Activated CD4-positive, alpha-beta memory T cell treated with anti-CD3 and anti-CD28 coated beads, Interleukin-2, amount 10 ng/mL, durations not matched to agents 7 days and 5 days (primary cell): ENCODE results near the gene NR2F2. TPM values are rescaled to one million over a fixed set of nuclear protein-coding genes. Genes with fewer than 3 reads are reported as not detected.
A peak's percentile ranks its signal among the peaks of the same experiment; 100 is the strongest.

ENCODE experiments used
- CTCF ChIA-PET: fragments of 350-600 bp; sonication (Branson Sonifier 250); formaldehyde crosslinking; loops from one replicate; lab custom pipeline; 2021; ENCODE audit warnings: antibody characterized with exemption, inconsistent platforms; lab: Charles Lee
- POLR2A ChIA-PET: fragments of 350-600 bp; sonication (Branson Sonifier 250); formaldehyde crosslinking; loops from one replicate; lab custom pipeline; 2021; ENCODE audit warnings: antibody characterized with exemption; lab: Charles Lee
- DNase-seq: peaks from one replicate; pipeline ENCODE4 v3.0.0-alpha.2; 2020
- H3K27ac Mint-ChIP-seq: one replicate; pipeline ENCODE4 v1.8.0; 2021; ENCODE audit warnings: mild to moderate bottlenecking, mixed read lengths
- H3K27me3 Mint-ChIP-seq: one replicate; pipeline ENCODE4 v1.8.0; 2021; ENCODE audit warnings: mixed read lengths
- H3K36me3 Mint-ChIP-seq: one replicate; pipeline ENCODE4 v1.8.0; 2021; ENCODE audit warnings: low read depth, mixed read lengths
- H3K4me1 Mint-ChIP-seq: one replicate; pipeline ENCODE4 v1.8.0; 2021; ENCODE audit warnings: mixed read lengths
- H3K4me3 Mint-ChIP-seq: one replicate; pipeline ENCODE4 v1.8.0; 2021; ENCODE audit warnings: mild to moderate bottlenecking, mixed read lengths
- H3K9me3 Mint-ChIP-seq: one replicate; pipeline ENCODE4 v1.8.0; 2021; ENCODE audit warnings: mixed read lengths
- total RNA-seq, 2 experiments: library from RNA; stranded (reverse); gene quantifications; one replicate each; pipeline ENCODE4 v1.2.3, GENCODE V29; 2021

The NR2F2 gene
- total RNA-seq, 2 experiments from 2014 or later: not detected

- Mint-ChIP-seq H3K36me3 (peaks cover 7% of the 10 kb centered on the region), H3K27me3 (peaks cover 76% of the 10 kb centered on the region), H3K4me3 (no peak overlapping the region), H3K27ac (no peak overlapping the region), H3K9me3 (no peaks in the 10 kb centered on the region), H3K4me1 (peaks cover 3% of the 10 kb centered on the region)
- no peak for DNase-seq
- CTCF ChIA-PET: interaction anchor here (0.6 to 1.0 kb wide), 2 partner anchors 10 to 776 kb away, joined by 3 read pairs; no protein-coding TSS in a partner anchor
- POLR2A ChIA-PET: interaction anchor here (1.4 to 1.5 kb wide), 2 partner anchors 10 to 24 kb away, joined by 3 to 4 read pairs; no protein-coding TSS in a partner anchor
Observed at GRCh38 chr15:96337365-96338023, 7.0 kb downstream of the NR2F2 start.

GRCh38 chr15:96338074-96338765 lies 7.7 kb downstream of the NR2F2 start:
- H3K27ac Mint-ChIP-seq: no peak overlapping the region
- H3K4me1 Mint-ChIP-seq: peaks cover 1% of the 10 kb centered on the region
- CTCF ChIA-PET: interaction anchor here (1.0 kb wide), 1 partner anchor 11 kb away, joined by 3 read pairs; no protein-coding TSS in a partner anchor
- POLR2A ChIA-PET: interaction anchor here (1.5 kb wide), 1 partner anchor 24 kb away, joined by 3 read pairs; no protein-coding TSS in a partner anchor
- DNase-seq: no peak
- no peaks in the 10 kb centered on the region for H3K9me3 Mint-ChIP-seq
- H3K27me3 Mint-ChIP-seq: peaks cover 81% of the 10 kb centered on the region
- no peak overlapping the region for H3K4me3 Mint-ChIP-seq
- H3K36me3 Mint-ChIP-seq: peaks cover 3% of the 10 kb centered on the region

DNA sequence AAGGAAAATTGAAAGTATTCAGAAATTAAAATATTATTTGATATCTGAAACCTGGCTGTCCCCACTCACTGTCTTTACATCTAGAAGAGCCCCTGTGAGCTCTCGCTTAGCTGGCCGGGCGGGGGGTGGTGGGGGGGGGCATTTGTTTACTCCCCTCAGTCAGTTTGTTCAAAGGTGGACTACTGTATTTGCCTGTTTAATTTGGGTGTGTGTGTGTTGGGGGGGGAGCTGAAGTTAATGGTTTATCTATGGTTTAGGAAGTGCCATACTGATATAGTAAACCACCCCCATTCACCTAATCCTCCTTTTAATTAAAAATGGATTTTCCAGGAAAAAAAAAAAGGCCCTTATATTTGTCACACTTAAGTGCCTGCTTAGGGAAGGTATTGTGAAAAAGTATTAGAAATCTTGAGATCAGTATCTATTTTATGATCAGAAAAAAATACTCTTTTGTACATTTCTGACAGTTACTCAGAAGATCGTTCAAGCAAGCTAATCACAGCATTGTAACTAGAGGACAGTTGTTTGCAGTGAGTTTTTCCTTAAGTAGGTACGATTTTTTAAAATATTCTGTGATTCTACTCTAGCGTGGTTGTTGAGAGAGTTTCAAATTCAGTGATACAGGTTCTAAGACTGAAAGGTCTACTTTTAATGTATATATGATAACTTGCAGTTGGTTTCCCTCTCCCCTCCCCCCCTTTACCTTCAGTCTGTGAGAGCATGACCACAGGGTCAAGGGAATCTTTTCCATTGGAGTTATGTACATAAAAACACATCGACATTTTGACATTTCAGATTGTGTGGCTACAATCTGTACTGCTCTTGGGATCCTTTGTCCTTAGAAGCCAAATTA lies 8.5 kb downstream of the NR2F2 start:
- CTCF ChIA-PET: no interaction called here
- Mint-ChIP-seq H3K9me3 (no peaks in the 10 kb centered on the region), H3K4me1 (no peaks in the 10 kb centered on the region), H3K27me3 (peaks cover 79% of the 10 kb centered on the region), H3K36me3 (no peaks in the 10 kb centered on the region), H3K27ac (no peak overlapping the region), H3K4me3 (no peak overlapping the region)
- no peak for DNase-seq
- POLR2A ChIA-PET: interaction anchor here (1.5 kb wide), 1 partner anchor 23 kb away, joined by 3 read pairs; no protein-coding TSS in a partner anchor

GRCh38 chr15:96339619-96340347 lies 9.3 kb downstream of the NR2F2 start:
- Mint-ChIP-seq H3K4me3 (no peak overlapping the region), H3K4me1 (no peaks in the 10 kb centered on the region), H3K36me3 (no peaks in the 10 kb centered on the region), H3K27me3 (peaks cover 82% of the 10 kb centered on the region), H3K9me3 (no peaks in the 10 kb centered on the region), H3K27ac (no peak overlapping the region)
- CTCF ChIA-PET: no interaction called here
- no peak for DNase-seq
- POLR2A ChIA-PET: no interaction called here

DNA sequence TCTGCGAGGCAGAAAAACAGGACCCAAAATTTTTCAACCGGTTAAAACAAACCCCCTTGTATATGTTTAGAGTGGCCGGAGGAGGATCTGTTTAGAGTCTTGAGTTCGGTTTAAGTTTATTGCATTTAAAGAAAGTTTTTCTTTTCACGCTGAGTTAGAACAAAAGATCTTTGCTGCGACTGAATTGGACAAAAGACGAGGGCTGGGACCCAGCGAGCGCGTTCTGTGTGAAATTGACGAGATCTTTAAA lies 9.8 kb downstream of the NR2F2 start:
- no peak for DNase-seq
- ChIA-PET CTCF (no interaction called here), POLR2A (no interaction called here)
- Mint-ChIP-seq H3K27ac (no peak overlapping the region), H3K4me3 (no peak overlapping the region), H3K4me1 (no peaks in the 10 kb centered on the region), H3K27me3 (peaks cover 82% of the 10 kb centered on the region), H3K9me3 (no peaks in the 10 kb centered on the region), H3K36me3 (no peaks in the 10 kb centered on the region)

GRCh38 chr15:96340598-96341512 lies 10.4 kb downstream of the NR2F2 start:
- CTCF ChIA-PET: interaction anchor here (0.6 kb wide), 1 partner anchor 35 kb away, joined by 3 read pairs; no protein-coding TSS in a partner anchor
- Mint-ChIP-seq H3K4me3 (no peak overlapping the region), H3K27ac (no peak overlapping the region)

DNA sequence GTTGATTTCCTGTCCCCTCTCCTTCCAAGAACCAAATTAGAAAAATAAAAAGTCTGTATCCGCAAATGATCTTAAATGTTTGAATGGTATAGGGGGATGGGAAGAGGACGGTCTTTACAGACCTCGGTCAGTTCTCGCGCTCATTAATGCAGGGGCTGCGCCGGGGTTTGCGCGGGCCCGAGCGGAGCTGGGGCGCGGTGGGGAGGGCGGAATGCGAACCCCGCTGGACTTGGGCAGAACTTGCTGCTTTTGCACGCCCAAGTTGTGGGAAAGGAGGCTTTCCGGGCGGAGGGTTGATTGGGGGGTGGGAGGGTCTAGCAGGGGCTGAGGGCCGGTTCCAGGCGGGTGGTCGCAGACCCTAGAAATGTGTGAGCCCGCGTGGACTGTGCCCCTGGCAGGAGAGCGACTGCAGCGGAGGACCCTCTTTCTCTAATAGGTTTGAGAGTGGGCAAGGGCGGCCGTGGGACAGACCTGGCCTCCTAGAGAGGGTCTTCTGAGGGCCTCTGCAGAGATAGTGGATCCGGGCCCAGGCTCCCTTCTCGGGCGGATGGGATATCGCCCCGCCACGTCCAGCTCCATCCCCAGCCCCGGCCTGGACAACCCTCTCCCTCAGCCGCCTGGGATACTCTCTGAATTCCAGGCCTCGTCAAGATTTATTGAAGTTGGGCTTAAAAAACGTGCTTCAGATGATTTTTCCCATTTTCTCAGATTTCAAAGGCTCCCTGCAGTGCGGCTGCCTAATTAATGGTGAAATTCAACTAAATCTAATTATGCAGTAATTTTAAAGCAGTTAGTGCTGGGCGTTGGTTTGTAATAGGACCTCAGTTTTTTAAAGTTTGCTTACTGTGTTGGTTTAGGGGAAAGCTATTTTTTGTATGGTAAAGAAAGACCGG lies 11.3 kb downstream of the NR2F2 start:
- Mint-ChIP-seq H3K27me3 (peaks cover 85% of the 10 kb centered on the region), H3K4me3 (no peak overlapping the region), H3K4me1 (no peaks in the 10 kb centered on the region), H3K9me3 (no peaks in the 10 kb centered on the region), H3K27ac (no peak overlapping the region), H3K36me3 (no peaks in the 10 kb centered on the region)
- ChIA-PET POLR2A (no interaction called here), CTCF (interaction anchor here (1.7 kb wide), 1 partner anchor 14 kb away, joined by 7 read pairs; no protein-coding TSS in a partner anchor)
- no peak for DNase-seq

More at GRCh38 chr15:96340598-96341512, 10.4 kb downstream of the NR2F2 start:
- H3K4me1 Mint-ChIP-seq: no peaks in the 10 kb centered on the region
- no peak for DNase-seq
- POLR2A ChIA-PET: no interaction called here
- no peaks in the 10 kb centered on the region for H3K9me3 Mint-ChIP-seq
- H3K36me3 Mint-ChIP-seq: no peaks in the 10 kb centered on the region
- peaks cover 85% of the 10 kb centered on the region for H3K27me3 Mint-ChIP-seq

GRCh38 chr15:96342406-96343112 lies 12.1 kb downstream of the NR2F2 start:
- H3K27me3 Mint-ChIP-seq: peaks cover 85% of the 10 kb centered on the region
- POLR2A ChIA-PET: no interaction called here
- no peaks in the 10 kb centered on the region for H3K9me3 Mint-ChIP-seq
- H3K36me3 Mint-ChIP-seq: no peaks in the 10 kb centered on the region
- no peak overlapping the region for H3K4me3 Mint-ChIP-seq
- DNase-seq: no peak
- no peak overlapping the region for H3K27ac Mint-ChIP-seq
- no peaks in the 10 kb centered on the region for H3K4me1 Mint-ChIP-seq
- CTCF ChIA-PET: interaction anchor here (1.7 kb wide), 1 partner anchor 14 kb away, joined by 7 read pairs; no protein-coding TSS in a partner anchor

GRCh38 chr15:96343113-96344059 lies 12.9 kb downstream of the NR2F2 start:
- Mint-ChIP-seq H3K36me3 (no peaks in the 10 kb centered on the region), H3K9me3 (no peaks in the 10 kb centered on the region), H3K4me3 (no peak overlapping the region), H3K4me1 (no peaks in the 10 kb centered on the region), H3K27me3 (peaks cover 88% of the 10 kb centered on the region), H3K27ac (no peak overlapping the region)
- ChIA-PET CTCF (interaction anchor here (1.7 kb wide), 1 partner anchor 13 kb away, joined by 7 read pairs; no protein-coding TSS in a partner anchor), POLR2A (no interaction called here)
- DNase-seq: peak; percentile 15
